ENCODE data around the gene GHR. TPM values are rescaled to one million over a fixed set of nuclear protein-coding genes. Genes with fewer than 3 reads are reported as not detected.

The GHR gene
- total RNA-seq, 1 donor from 2014 or later: 1.1 TPM

DNA sequence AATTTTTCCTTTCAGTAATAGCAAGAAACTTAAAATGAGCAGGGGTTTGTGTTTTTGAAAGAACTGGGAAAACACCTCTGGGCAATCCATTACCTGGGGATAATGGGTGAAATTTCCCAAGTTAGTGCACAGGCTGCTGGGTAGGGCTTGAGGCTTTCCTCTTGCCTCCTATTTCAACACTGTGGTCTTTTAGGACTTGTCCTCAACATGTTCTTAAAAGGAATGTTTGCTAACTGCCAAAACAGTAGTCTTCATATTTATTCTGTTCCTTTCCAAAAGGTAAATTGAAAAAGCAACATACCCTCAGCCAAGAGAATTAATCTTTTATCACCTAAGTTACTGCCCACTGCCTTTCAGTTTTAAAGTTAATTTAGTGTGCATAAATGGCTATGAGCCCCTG is 175.1 kb downstream of the GHR start:
- DNase-seq (ENCODE audit: low read depth, low spot score): no peak

GRCh38 chr5:42599106-42599505 is 175.9 kb downstream of the GHR start:
- no peak for DNase-seq (ENCODE audit: low read depth, low spot score)

DNA sequence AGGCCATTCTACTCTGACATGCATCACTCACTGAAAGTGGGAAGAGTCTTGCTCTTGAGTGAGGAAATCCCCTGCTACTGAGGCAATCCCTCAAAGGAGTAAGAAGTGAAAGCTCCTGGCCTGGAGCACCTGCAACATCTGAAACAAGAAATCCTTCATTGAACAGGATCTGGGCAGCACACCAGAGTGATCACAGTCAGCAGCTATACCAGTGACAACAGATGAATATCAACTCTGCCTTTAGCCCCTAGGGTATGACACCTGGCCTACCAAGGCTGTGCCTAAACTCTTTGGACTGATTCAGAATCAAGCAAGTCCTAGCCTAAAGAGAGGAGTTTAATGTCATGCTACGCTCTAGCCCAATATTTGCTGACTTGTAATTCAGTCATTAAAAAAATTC is 177.2 kb downstream of the GHR start:
- no peak for DNase-seq (ENCODE audit: low read depth, low spot score)

DNA sequence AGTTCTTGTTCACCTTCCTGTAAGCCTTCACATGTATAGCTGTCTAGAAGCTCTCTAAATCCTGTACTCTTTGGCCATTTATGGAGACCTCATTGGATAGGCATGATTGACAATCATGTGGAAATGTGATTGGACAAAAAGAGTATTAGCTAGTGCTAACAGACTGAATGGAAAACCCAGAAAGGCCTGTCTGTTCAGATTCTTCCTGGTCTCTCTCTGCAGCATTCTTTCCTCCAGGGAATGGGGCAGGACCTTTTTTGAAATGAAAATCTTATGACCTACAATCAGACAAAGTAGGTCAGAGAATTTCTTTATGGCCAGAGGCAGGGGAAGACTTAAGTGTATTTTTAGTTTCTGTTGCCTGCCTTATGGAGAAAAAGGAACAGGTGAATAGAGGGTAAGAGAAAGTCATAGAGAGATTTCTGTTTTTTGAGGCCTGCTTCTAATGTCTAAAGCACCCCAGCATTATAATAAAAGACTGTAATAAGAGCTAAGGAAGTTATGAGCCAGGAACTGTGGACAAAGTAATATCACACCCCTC is 181.0 kb downstream of the GHR start:
- DNase-seq (ENCODE audit: low read depth, low spot score): no peak

GRCh38 chr5:42605490-42605889 is 182.3 kb downstream of the GHR start:
- DNase-seq (ENCODE audit: low read depth, low spot score): no peak

DNA sequence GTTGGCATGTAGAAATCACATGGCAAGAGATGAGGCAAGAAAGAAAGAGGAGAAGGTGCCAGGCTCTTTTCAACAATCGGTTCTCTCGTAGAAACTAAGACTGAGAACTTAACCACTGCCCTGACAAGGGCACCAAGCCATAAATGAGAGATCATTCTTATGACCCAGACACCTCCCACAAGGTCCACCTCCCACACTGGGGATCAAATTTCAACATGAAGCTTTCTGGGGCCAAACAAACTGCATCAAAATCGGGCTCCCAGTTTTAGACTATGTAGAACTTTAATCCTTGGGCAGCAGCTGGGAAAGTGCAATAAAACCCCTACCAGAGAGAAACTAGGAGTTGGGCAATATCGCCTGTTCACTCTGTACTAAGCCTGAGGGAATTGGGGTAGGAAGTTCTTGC is 183.2 kb downstream of the GHR start:
- no peak for DNase-seq (ENCODE audit: low read depth, low spot score)

DNA sequence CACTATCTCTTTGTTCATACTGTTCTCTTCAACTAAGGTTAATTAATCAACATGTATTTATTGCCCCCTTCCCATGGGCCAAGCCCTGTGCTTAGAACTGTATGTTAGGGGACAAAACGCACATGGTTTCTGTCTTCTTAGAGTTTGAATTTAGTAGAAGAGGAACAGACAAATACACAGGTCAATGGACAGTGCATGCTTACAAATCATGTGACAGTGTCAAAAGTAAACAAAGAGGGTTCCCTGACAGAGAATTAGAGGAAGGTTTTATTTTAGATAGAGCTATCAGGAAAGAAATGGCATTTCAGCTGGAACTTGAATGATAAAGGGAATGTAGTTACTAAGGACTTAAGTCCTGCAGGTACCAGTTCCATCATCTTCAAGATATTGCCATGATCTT is 188.2 kb downstream of the GHR start:
- DNase-seq (ENCODE audit: low read depth, low spot score): no peak

- no peak for DNase-seq (ENCODE audit: low read depth, low spot score)
Observed at GRCh38 chr5:42612750-42613366, 189.6 kb downstream of the GHR start.

GRCh38 chr5:42614509-42614908 is 191.3 kb downstream of the GHR start:
- DNase-seq (ENCODE audit: low read depth, low spot score): no peak

DNA sequence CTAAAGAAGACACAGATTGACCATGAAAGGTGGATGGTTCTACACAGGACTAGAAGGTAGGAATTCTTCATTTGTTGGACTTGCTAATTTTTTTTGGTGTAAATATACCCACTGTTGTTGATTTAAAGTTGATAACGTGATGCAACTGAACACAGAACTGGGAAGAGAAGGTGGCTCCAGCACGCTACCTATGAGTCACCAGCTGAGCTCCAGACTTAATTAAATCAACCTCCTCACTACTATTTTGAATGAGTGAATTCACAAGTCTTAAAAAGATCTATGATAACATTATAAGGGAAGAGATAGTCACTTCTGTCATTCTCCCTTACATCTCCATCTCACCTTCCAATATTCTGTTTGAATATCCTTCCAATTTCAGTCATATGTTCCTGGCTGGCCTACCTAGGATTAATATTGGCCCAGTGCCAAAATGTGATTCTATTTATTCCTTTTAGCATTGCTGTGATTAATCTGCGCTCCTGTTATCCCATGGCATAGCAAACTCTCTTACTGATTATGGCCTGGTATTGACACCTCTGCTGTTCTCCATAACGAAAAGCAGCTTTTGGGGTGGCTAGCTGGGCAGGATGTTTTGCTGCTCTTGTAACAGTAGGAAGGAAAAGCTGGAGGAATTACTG is 197.5 kb downstream of the GHR start:
- DNase-seq (ENCODE audit: low read depth, low spot score): no peak

GRCh38 chr5:42621242-42621641 is 198.0 kb downstream of the GHR start:
- no peak for DNase-seq (ENCODE audit: low read depth, low spot score)

DNA sequence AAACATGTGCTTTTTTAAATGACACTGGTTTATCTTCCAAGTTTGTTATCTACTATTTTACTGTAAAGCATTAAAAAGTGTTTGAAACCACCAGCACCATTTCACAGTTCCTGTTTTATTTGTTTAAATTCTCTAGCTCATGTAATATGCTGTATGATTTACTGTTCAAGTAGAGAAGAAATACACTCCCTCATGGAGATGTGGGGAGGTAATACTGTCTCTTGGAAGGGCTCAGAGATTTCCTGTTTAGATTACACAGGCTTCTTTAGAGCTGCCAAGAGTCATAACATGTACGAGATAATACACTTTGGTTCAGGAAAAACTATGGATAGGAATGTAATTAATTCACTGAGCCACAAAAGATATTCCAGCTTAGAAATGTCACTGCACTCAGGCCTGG is 198.4 kb downstream of the GHR start:
- no peak for DNase-seq (ENCODE audit: low read depth, low spot score)

- no peak for DNase-seq (ENCODE audit: low read depth, low spot score)
Observed at GRCh38 chr5:42624912-42625311, 201.7 kb downstream of the GHR start.

GRCh38 chr5:42626462-42626861 is 203.2 kb downstream of the GHR start:
- DNase-seq (ENCODE audit: low read depth, low spot score): no peak

GRCh38 chr5:42628821-42629220 is 205.6 kb downstream of the GHR start:
- DNase-seq (ENCODE audit: low read depth, low spot score): no peak

DNA sequence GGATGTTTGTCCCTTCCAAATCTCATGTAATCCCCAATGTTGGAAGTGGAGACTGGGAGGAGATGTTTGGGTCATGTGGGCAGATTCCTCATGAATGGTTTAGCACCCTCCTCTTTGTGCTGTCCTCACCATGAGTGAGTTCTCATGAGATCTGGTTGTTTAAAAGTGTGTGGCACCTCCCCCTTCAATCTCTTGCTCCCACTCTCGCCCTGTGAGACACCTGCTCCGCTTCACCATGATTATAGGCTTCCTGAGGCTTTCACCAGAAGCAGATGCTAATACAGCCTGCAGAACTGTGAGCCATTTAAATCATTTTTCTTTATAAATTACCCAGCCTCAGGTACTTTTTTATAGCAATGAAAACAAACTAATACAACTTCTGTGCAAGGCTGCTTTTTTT is 206.0 kb downstream of the GHR start:
- DNase-seq (ENCODE audit: low read depth, low spot score): no peak

GRCh38 chr5:42631241-42631640 is 208.0 kb downstream of the GHR start:
- DNase-seq (ENCODE audit: low read depth, low spot score): no peak

DNA sequence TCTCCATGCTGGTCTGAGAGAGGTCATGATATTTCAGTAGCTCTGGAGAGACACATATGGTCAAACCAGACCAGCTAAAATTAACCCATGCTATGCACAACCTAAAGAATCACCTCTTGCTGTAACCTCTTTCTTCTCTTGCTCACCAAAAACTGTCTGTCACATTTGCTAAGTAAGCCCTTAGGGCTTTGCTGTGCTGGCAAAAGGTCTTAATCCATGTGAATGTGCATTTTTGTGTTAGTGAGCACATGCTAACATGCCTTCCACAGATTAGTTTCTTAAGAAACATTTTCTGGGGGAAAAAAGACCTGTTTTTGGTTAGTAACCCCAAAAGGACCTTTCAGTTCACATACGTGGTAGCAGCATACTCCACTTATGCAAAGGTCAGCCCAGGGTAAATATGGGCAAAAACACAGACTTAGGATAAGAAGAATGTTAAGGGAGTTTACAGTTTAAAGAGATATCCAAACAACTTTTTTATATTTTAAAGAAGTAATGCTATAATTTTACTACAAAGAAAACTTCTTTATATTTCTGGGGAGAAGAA is 209.2 kb downstream of the GHR start:
- DNase-seq (ENCODE audit: low read depth, low spot score): no peak

- no peak for DNase-seq (ENCODE audit: low read depth, low spot score)
Observed at GRCh38 chr5:42634575-42634974, 211.3 kb downstream of the GHR start.

GRCh38 chr5:42636425-42636824 is 213.2 kb downstream of the GHR start:
- DNase-seq (ENCODE audit: low read depth, low spot score): no peak

DNA sequence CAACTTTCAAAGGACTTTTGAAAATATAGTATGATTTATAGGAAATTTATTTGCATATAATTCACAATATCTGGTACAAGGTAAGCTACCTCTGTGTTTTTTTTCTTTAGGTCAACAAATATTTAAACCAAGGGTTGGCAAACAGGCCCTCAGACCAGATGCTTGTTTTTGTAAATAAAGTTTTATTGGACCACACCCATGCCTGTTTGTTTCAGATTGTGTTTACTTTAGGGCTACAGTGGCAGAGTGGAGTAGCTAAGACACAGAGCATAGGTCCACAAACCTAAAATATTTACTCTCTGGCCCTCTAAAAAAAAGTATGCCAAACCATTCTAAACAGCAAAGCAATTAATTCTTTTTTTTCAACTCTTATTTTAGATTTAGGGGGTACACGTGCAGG is 213.7 kb downstream of the GHR start:
- DNase-seq (ENCODE audit: low read depth, low spot score): no peak

DNA sequence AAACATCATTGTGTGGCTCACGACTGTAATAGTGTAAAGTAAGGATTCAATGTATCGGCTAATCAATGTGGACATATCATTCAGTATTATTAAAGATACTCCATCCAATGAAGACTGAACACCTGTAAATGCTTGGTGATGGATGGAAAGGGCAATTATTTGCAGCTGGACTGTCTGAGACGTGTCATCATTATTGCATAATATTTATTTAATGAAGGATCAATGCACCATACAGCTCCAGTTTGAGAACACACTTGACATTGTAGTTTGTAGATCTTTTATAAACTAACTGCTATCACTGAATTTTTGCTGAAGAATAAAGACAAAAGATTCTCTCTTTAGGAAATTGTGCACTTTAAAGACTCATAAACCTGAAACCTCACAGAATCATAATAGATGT is 215.7 kb downstream of the GHR start:
- no peak for DNase-seq (ENCODE audit: low read depth, low spot score)

DNA sequence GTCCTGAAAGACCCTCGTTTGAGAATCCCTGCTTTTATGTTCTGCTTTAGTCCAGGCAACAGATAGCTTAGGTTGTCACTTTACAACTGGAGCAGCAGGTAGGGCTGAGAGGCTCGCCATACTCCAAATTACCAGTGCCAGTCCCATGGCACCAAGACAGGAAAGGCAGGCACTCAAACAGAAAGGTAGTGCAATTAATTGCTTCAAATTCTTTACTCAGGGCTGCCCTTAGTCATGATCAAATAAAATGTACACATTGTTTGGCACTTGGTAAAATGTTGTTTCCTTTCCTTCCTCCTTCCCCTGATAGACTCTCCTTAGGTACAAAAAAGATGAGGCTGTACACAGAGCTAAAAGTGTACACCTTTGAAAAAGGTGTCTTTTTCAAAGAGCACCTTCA is 217.6 kb downstream of the GHR start:
- DNase-seq (ENCODE audit: low read depth, low spot score): no peak
